Muscle layer of duodenum (tissue), 2 donors: ENCODE results near the gene FKBP5.
A peak's percentile ranks its signal among the peaks of the same experiment; 100 is the strongest.
"Not testable (repeated sequence)": the region's sequence is repeated elsewhere in the genome, so short reads cannot be mapped to it uniquely, and the experiment has no call there.

Experiments used
- H3K27ac ChIP-seq: one replicate; pipeline ENCODE4 v1.7.0; 2013; ENCODE audit warnings: mild to moderate bottlenecking, low read length
- H3K27me3 ChIP-seq: one replicate; pipeline ENCODE4 v1.7.0; 2013; ENCODE audit warnings: low read depth, mild to moderate bottlenecking, control low read depth, low read length
- H3K36me3 ChIP-seq, 2 donors: one replicate each; pipeline ENCODE4 v1.7.0; 2013; ENCODE audit warnings: low read length in 2 of 2, control low read depth in 1 of 2, mild to moderate bottlenecking in 1 of 2; ENCODE audit not compliant: insufficient read depth in 2 of 2, control insufficient read depth in 1 of 2
- H3K4me1 ChIP-seq, 2 donors: one replicate each; pipeline ENCODE4 v1.7.0; 2013; ENCODE audit warnings: low read length in 2 of 2, mild to moderate bottlenecking in 2 of 2, control low read depth in 1 of 2, moderate library complexity in 1 of 2; ENCODE audit not compliant: insufficient read depth in 2 of 2, control insufficient read depth in 1 of 2
- H3K4me3 ChIP-seq, 2 donors: one replicate each; pipeline ENCODE4 v1.7.0; 2013; ENCODE audit warnings: low read length in 2 of 2, low read depth in 1 of 2, mild to moderate bottlenecking in 1 of 2
- H3K9me3 ChIP-seq, 2 donors: one replicate each; pipeline ENCODE4 v1.7.0; 2013; ENCODE audit warnings: low read length in 2 of 2, control low read depth in 1 of 2, mild to moderate bottlenecking in 1 of 2; ENCODE audit not compliant: control insufficient read depth in 1 of 2
- donor health status: healthy.

Gene FKBP5

DNA sequence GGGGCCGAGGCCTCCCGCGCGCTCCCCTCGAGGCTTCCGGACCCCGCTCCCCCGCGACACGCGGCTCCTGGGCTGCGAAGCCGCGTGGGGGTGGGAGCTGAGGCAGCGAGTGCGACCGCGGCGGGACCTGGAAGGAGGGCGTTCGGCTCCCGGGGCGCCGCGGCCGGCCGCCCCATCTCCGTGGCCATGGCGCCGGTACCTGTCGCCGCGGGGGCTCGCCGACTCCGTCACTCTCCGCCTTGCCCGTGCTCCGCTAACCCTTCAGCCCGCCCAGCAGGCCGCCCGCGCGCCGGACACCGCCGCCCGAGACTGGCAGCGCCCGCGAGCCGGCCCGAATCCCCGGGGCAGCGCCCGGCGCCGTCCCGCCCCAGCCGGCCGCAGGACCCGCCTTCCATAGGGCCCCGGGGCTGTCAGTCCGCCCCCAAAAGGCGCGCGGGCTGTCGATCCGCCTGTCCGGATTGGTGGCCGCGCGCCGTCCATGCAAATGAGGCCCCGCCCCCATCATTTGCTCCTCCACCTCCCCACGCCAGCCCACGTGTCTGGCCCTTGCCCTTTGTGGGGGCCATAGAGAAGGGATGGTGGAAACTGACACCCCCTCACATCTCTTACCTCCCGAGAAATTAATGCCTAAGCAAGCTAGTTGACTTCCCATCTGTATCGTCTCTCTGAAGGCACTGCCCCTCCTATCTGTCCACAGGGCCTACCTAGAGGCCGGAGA is at the start of gene FKBP5:
FKBP5 (minus strand) TSS at position 311 of the 718 bp plus-strand sequence. CDS start 46,091 bp downstream, outside the sequence.
- Histone ChIP-seq H3K4me1 (peaks cover 8 to 20% of the 10 kb centered on the region in 2 donors), H3K9me3 (no peaks in the 10 kb centered on the region), H3K36me3 (no peaks in the 10 kb centered on the region), H3K27me3 (no peaks in the 10 kb centered on the region), H3K27ac (peak within 1 kb of the TSS; percentile 87), H3K4me3 (peak within 1 kb of the TSS; percentile 90 to 93)

- H3K4me1 ChIP-seq, result peaks cover 5 to 17% of the 10 kb centered on the region in 2 donors
- H3K36me3 ChIP-seq, result no peaks in the 10 kb centered on the region
- H3K27ac ChIP-seq, result no peak overlapping the region
- H3K27me3 ChIP-seq, result no peaks in the 10 kb centered on the region
- no peaks in the 10 kb centered on the region for H3K9me3 ChIP-seq
- H3K4me3 ChIP-seq, result no peak overlapping the region
These were observed 48.9 kb upstream of the FKBP5 start for GRCh38 chr6:35737413-35738211.

- H3K27ac ChIP-seq, result no peak within 1 kb of the TSS
- H3K4me1 ChIP-seq, result peaks cover 9 to 20% of the 10 kb centered on the region in 2 donors
- no peaks in the 10 kb centered on the region for H3K9me3 ChIP-seq
- no peaks in the 10 kb centered on the region for H3K36me3 ChIP-seq
- H3K27me3 ChIP-seq, result no peaks in the 10 kb centered on the region
- H3K4me3 ChIP-seq, result no peak within 1 kb of the TSS
These were observed 48.3 kb upstream of the FKBP5 start, which contains the start of gene ARMC12 for GRCh38 chr6:35736982-35737412. Gene ARMC12, plus strand, starts transcription at chr6:35737032. Its CDS starts 77 bp downstream, at chr6:35737109.

- H3K9me3 ChIP-seq, result no peaks in the 10 kb centered on the region
These were observed 47.7 kb upstream of the FKBP5 start for GRCh38 chr6:35736253-35736894.

GRCh38 chr6:35735452-35735851 is 46.7 kb upstream of the FKBP5 start:
- Histone ChIP-seq H3K36me3 (no peaks in the 10 kb centered on the region), H3K4me3 (no peak overlapping the region), H3K27ac (no peak overlapping the region), H3K4me1 (peaks cover 16 to 25% of the 10 kb centered on the region in 2 donors), H3K27me3 (no peaks in the 10 kb centered on the region), H3K9me3 (no peaks in the 10 kb centered on the region)

More at GRCh38 chr6:35736253-35736894, 47.7 kb upstream of the FKBP5 start:
- H3K27ac ChIP-seq, result no peak overlapping the region
- no peak overlapping the region for H3K4me3 ChIP-seq
- H3K36me3 ChIP-seq, result no peaks in the 10 kb centered on the region
- peaks cover 9 to 20% of the 10 kb centered on the region in 2 donors for H3K4me1 ChIP-seq
- H3K27me3 ChIP-seq, result no peaks in the 10 kb centered on the region

DNA sequence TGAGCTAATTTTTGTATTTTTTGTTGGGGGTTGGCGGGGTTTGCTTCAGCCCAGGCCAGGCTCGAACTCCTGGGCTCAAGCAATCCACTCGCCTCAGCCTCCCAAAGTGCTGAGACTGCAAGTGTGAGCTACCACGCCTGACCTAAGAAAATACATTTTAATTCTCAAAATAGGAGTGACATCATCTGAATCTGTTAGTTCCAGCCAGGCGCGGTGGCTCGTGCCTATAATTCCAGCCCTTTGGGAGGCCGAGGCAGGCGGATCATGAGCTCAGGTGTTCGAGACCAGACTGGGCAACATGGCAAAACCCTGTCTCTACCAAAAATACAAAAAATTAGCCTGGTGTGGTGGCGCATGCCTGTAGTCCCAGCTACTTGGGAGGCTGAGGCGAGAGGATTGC is 45.6 kb upstream of the FKBP5 start:
- H3K36me3 ChIP-seq, H3K4me3 ChIP-seq, H3K27me3 ChIP-seq, H3K27ac ChIP-seq, H3K9me3 ChIP-seq: not testable (repeated sequence)
- H3K4me1 ChIP-seq, result peaks cover 22 to 30% of the 10 kb centered on the region in 2 donors

DNA sequence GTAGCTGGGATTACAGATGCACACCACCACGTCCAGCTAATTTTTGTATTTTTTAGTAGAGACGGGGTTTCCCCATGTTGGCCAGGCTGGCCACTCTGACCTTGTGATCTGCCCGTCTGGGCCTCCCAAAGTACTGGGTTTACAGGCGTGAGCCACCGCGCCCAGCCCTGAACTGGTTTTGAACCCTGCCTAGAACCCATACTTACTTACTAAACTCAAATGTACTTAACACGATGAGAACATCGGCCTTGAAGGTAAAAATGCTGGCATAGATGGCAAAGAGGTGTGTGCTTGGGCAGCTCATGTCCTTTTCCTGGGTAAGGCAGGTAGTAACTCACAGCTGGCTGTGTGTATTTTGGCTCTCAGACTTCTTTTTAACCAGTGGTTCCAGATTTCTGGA is 44.9 kb upstream of the FKBP5 start:
- Histone ChIP-seq H3K27me3 (no peaks in the 10 kb centered on the region), H3K4me3 (no peak overlapping the region), H3K9me3 (no peaks in the 10 kb centered on the region), H3K27ac (no peak overlapping the region), H3K36me3 (no peaks in the 10 kb centered on the region), H3K4me1 (peaks cover 28 to 37% of the 10 kb centered on the region in 2 donors)

DNA sequence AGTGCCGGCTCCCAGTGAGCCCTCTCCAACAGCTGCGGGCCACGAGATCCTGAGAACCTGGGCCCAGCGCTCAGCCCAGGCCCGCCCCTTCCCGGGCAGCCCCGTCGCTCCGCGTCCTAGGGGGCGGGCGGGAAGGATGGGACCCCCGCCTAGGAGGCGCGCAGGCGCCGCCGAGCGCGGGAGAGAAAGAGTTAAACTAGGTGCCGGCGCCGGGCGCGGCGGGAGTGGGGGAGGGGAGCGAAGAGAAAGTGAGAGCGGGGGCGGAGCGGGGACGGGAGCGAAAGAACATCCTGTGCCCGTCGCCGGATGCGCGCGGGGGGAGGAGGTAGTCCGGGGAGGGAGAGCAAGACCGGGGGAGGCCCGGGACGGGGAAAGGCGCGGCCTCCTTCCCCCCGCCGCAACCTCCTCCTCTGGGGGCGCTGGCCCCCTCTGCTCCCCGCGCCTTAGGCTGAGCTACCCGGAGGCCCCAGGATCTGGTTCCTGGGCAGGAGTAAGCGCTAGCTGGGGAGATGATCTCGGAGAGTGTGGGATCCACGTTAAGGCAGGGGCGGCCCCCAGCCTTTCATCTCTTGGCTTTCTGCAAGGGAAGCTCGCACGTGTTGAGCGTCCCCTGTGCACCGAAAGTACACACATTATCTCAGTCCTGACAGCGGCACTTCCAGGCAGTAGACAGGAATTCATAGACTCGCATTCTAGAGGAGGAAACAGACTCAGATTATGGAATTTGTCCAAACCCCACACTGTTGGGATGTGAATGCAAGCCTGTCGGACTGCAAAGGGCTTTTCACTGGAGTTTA is 43.2 kb upstream of the FKBP5 start:
- H3K36me3 ChIP-seq, result no peaks in the 10 kb centered on the region
- peaks cover 36 to 39% of the 10 kb centered on the region in 2 donors for H3K4me1 ChIP-seq
- H3K27me3 ChIP-seq, result no peaks in the 10 kb centered on the region
- H3K9me3 ChIP-seq, result no peaks in the 10 kb centered on the region
- peak overlapping the region; percentile 98 for H3K27ac ChIP-seq
- H3K4me3 ChIP-seq, result peak overlapping the region; percentile 52 to 66

GRCh38 chr6:35731414-35731735 is 42.7 kb upstream of the FKBP5 start:
- peak overlapping the region; percentile 52 to 66 for H3K4me3 ChIP-seq
- H3K36me3 ChIP-seq, result no peaks in the 10 kb centered on the region
- peak overlapping the region; percentile 98 for H3K27ac ChIP-seq
- H3K4me1 ChIP-seq, result peaks cover 42 to 44% of the 10 kb centered on the region in 2 donors
- H3K27me3 ChIP-seq, result no peaks in the 10 kb centered on the region
- no peaks in the 10 kb centered on the region for H3K9me3 ChIP-seq

DNA sequence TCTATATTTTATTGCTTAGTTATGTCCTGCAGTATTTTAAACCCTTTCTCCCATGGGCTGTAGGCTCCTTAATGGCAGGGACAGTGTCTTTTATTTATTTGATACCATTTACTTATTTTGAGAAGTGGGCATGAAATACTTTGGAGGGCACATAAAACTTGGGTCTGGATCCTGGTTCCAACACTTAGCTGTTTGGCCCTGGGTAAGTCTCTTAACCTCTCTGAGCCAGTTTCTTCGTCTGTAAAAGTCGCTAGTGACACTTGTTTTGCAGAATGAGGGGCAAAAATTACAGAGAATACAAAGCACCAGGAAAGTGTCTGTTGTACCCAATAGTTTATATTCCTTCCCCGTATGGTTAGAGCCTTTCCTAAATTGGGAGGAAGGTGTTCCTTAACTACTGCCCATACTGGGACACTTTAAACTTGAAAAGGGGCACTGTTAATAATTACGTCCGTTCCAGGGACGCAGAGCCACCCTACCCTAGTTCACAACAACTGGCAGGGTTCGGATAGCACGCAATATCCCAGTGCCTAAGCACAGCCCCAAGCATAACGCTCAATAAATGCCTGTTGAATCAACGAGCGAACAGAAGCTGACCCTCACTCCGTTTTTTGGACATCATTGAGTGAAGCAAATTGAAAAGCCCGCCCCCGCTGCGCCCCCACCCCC is 42.2 kb upstream of the FKBP5 start:
- Histone ChIP-seq H3K4me3 (peak overlapping the region; percentile 5 to 54), H3K27ac (peak overlapping the region; percentile 94), H3K4me1 (peaks cover 47 to 48% of the 10 kb centered on the region in 2 donors), H3K9me3 (no peaks in the 10 kb centered on the region), H3K27me3 (no peaks in the 10 kb centered on the region), H3K36me3 (no peaks in the 10 kb centered on the region)
